K562 (cell line): Measurements from ENCODE around the gene GLUL.

Experiments
- BRD9 ChIP-seq: fragments of 450-650 bp; IDR thresholded peaks from 2 replicates; pipeline ENCODE4 v1.6.1; 2018; ENCODE audit warnings: low read depth; ENCODE audit not compliant: partially characterized antibody
- CC2D1A ChIP-seq: fragments of 450-650 bp; IDR thresholded peaks from 2 replicates; pipeline ENCODE4 v1.6.1; 2017; ENCODE audit warnings: mild to moderate bottlenecking
- CEBPB ChIP-seq: fragments of 450-650 bp; IDR thresholded peaks from 2 replicates; pipeline ENCODE4 v1.6.1; 2016; ENCODE audit warnings: missing genetic modification characterization, missing compliant biosample characterization
- FOXK2 ChIP-seq, 2 experiments: fragments of 450-650 bp; IDR thresholded peaks in 1 of 2; conservative IDR thresholded peaks in 1 of 2; 2 replicates each; pipeline ENCODE4 v1.6.1; 2016; ENCODE audit warnings: low read depth in 2 of 2, mild to moderate bottlenecking in 1 of 2
- JUN ChIP-seq, 2 experiments: sonication (generic) in 1 of 2; formaldehyde crosslinking in 1 of 2; IDR thresholded peaks; 2 replicates each; pipeline versions ENCODE4 v1.6.1 to v1.8.0; 2012 to 2022; ENCODE audit warnings: borderline replicate concordance in 2 of 2, mild to moderate bottlenecking in 2 of 2, improper control_type of control experiment in 1 of 2, low read depth in 1 of 2, low read length in 1 of 2, missing genetic modification reagents in 1 of 2
- NFRKB ChIP-seq: fragments of 450-650 bp; IDR thresholded peaks from 2 replicates; pipeline ENCODE4 v1.6.1; 2016; ENCODE audit warnings: low read depth
- NRF1 ChIP-seq, 2 experiments: fragments of 450-650 bp; IDR thresholded peaks in 1 of 2; conservative IDR thresholded peaks in 1 of 2; 2 replicates each; pipeline ENCODE4 v1.6.1; 2014; ENCODE audit warnings: mild to moderate bottlenecking in 2 of 2
- SP1 ChIP-seq: sonication (generic); formaldehyde crosslinking; IDR thresholded peaks from 2 replicates; pipeline ENCODE4 v1.8.1; 2022; ENCODE audit warnings: mild to moderate bottlenecking, missing genetic modification reagents
- ZKSCAN3 ChIP-seq: fragments of 250-450 bp; sonication (Bioruptor Pico); IDR thresholded peaks from 2 replicates; pipeline ENCODE4 v1.4.0; 2020
- ZNF707 ChIP-seq: fragments of 250-450 bp; sonication (Bioruptor Pico); conservative IDR thresholded peaks from 2 replicates; pipeline ENCODE4 v1.8.0; 2022; ENCODE audit warnings: inconsistent platforms, mild to moderate bottlenecking, moderate library complexity
- TF ChIP-seq, protein P1 (sequence below), 2 experiments: IDR thresholded peaks; 2 replicates each; pipeline ENCODE4 v1.6.1; 2011; ENCODE audit warnings: borderline replicate concordance in 1 of 2, control low read depth in 1 of 2, low read depth in 1 of 2, low read length in 1 of 2, mild to moderate bottlenecking in 1 of 2, mixed read lengths in 1 of 2, moderate library complexity in 1 of 2; ENCODE audit not compliant: insufficient read depth in 1 of 2, insufficient read length in 1 of 2, poor library complexity in 1 of 2, severe bottlenecking in 1 of 2; ENCODE audit errors: extremely low read depth in 1 of 2
- TF ChIP-seq, protein P2 (sequence below): IDR thresholded peaks from 3 replicates; pipeline ENCODE4 v1.6.1; 2011; ENCODE audit warnings: borderline replicate concordance, mild to moderate bottlenecking; ENCODE audit not compliant: insufficient read length, insufficient read depth
- TF ChIP-seq, protein P3 (sequence below), 2 experiments: fragments of 450-650 bp in 1 of 2; IDR thresholded peaks; 2 replicates each; pipeline ENCODE4 v1.6.1; 2011 to 2017; ENCODE audit warnings: low read depth in 2 of 2, antibody characterized with exemption in 1 of 2, borderline replicate concordance in 1 of 2, low read length in 1 of 2, mild to moderate bottlenecking in 1 of 2, mixed read lengths in 1 of 2; ENCODE audit not compliant: control insufficient read depth in 1 of 2

DNA sequence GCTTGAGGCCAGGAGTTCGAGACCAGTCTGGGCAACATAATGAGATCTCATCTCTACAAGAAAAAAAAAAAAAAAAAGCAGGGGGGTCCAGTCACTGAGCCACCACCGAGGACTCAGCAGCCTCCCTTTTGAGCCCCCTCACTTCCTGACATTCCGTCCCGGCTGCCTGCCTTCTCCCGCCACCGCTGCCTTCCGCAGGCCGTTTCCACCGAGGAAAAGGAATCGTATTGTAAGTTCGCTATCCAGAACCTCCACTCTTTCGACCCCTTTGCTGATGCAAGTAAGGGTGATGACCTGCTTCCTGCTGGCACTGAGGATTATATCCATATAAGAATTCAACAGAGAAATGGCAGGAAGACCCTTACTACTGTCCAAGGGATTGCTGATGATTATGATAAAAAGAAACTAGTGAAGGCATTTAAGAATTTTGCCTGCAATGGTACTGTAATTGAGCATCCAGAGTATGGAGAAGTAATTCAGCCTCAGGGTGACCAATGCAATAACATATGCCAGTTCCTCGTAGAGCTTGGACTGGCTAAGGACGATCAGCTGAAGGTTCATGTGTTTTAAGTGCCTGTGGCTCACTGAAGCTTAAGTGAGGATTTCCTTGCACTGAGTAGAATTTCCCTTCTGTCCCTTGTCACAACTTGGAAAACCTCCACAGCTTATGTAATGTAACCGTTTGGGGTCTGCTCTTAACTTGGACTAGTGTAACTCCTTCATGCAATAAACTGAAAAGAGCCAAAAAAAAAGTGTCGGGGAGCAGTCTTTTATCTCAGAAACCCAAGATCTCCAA lies 55.6 kb downstream of the GLUL start:
- TF ChIP-seq ZNF707 (CRISPR knock-in tag) = no peak
- no peak for TF ChIP-seq CC2D1A
- TF ChIP-seq BRD9 = no peak
- TF ChIP-seq JUN (IDR thresholded peaks at IDR 0.05; ENCODE audit: borderline replicate concordance, low read depth, low read length) = no peak
- TF ChIP-seq JUN (CRISPR knock-in tag; IDR thresholded peaks at IDR 0.05; ENCODE audit: borderline replicate concordance) = no peak
- no peak for TF ChIP-seq ZKSCAN3 (CRISPR knock-in tag)
- no peak for TF ChIP-seq CEBPB
- TF ChIP-seq NRF1 (conservative IDR thresholded peaks at IDR 0.05 in 1 of 2, IDR thresholded peaks at IDR 0.05 in 1 of 2) = no peak
- no peak for TF ChIP-seq FOXK2 (conservative IDR thresholded peaks at IDR 0.05 in 1 of 2, IDR thresholded peaks at IDR 0.05 in 1 of 2; ENCODE audit: low read depth in 2 of 2)
- TF ChIP-seq, protein P1, sequence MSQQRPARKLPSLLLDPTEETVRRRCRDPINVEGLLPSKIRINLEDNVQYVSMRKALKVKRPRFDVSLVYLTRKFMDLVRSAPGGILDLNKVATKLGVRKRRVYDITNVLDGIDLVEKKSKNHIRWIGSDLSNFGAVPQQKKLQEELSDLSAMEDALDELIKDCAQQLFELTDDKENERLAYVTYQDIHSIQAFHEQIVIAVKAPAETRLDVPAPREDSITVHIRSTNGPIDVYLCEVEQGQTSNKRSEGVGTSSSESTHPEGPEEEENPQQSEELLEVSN (IDR thresholded peaks at IDR 0.05; ENCODE audit: borderline replicate concordance in 1 of 2, extremely low read depth in 1 of 2, insufficient read depth in 1 of 2, insufficient read length in 1 of 2, low read depth in 1 of 2, low read length in 1 of 2, poor library complexity in 1 of 2, severe bottlenecking in 1 of 2) = no peak
- TF ChIP-seq NFRKB = no peak; the same call in 1 of the 2 replicates
- TF ChIP-seq, protein P2, sequence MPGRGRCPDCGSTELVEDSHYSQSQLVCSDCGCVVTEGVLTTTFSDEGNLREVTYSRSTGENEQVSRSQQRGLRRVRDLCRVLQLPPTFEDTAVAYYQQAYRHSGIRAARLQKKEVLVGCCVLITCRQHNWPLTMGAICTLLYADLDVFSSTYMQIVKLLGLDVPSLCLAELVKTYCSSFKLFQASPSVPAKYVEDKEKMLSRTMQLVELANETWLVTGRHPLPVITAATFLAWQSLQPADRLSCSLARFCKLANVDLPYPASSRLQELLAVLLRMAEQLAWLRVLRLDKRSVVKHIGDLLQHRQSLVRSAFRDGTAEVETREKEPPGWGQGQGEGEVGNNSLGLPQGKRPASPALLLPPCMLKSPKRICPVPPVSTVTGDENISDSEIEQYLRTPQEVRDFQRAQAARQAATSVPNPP = no peak
- no peak for TF ChIP-seq SP1 (CRISPR knock-in tag)
- TF ChIP-seq, protein P3, sequence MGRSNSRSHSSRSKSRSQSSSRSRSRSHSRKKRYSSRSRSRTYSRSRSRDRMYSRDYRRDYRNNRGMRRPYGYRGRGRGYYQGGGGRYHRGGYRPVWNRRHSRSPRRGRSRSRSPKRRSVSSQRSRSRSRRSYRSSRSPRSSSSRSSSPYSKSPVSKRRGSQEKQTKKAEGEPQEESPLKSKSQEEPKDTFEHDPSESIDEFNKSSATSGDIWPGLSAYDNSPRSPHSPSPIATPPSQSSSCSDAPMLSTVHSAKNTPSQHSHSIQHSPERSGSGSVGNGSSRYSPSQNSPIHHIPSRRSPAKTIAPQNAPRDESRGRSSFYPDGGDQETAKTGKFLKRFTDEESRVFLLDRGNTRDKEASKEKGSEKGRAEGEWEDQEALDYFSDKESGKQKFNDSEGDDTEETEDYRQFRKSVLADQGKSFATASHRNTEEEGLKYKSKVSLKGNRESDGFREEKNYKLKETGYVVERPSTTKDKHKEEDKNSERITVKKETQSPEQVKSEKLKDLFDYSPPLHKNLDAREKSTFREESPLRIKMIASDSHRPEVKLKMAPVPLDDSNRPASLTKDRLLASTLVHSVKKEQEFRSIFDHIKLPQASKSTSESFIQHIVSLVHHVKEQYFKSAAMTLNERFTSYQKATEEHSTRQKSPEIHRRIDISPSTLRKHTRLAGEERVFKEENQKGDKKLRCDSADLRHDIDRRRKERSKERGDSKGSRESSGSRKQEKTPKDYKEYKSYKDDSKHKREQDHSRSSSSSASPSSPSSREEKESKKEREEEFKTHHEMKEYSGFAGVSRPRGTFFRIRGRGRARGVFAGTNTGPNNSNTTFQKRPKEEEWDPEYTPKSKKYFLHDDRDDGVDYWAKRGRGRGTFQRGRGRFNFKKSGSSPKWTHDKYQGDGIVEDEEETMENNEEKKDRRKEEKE (IDR thresholded peaks at IDR 0.05; ENCODE audit: borderline replicate concordance in 1 of 2, control insufficient read depth in 1 of 2, low read depth in 2 of 2, low read length in 1 of 2) = no peak
